ENCODE measurements around the gene NUCB1. TPM values are rescaled to one million over a fixed set of nuclear protein-coding genes. Genes with fewer than 3 reads are reported as not detected.
"Not testable (repeated sequence)": the region's sequence is repeated elsewhere in the genome, so short reads cannot be mapped to it uniquely, and the experiment has no call there.

The NUCB1 gene
- total RNA-seq, 1 donor from 2014 or later: 250 TPM

DNA sequence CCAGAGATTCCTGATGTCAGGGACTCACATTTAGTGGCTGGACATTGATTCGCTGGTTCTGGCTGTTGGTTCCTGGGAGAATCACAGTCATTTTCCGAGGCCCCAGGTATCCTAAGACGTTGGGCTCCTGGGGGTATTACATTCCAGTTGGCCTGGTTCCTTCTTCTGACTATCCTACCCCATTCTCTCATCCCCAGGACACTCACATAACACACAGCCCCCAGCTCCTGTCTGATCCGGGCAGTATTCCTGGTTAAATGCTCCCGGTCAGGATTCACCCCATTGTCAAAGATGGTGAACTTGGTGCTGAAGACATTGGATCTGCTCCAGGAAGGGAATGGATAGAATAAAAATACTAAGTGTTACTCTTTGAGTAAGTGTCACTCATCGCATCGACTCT is 16.4 kb upstream of the NUCB1 start:
- H3K4me3 ChIP-seq (ENCODE audit: low read depth, low read length): no peak overlapping the region
- TF ChIP-seq, protein P1, sequence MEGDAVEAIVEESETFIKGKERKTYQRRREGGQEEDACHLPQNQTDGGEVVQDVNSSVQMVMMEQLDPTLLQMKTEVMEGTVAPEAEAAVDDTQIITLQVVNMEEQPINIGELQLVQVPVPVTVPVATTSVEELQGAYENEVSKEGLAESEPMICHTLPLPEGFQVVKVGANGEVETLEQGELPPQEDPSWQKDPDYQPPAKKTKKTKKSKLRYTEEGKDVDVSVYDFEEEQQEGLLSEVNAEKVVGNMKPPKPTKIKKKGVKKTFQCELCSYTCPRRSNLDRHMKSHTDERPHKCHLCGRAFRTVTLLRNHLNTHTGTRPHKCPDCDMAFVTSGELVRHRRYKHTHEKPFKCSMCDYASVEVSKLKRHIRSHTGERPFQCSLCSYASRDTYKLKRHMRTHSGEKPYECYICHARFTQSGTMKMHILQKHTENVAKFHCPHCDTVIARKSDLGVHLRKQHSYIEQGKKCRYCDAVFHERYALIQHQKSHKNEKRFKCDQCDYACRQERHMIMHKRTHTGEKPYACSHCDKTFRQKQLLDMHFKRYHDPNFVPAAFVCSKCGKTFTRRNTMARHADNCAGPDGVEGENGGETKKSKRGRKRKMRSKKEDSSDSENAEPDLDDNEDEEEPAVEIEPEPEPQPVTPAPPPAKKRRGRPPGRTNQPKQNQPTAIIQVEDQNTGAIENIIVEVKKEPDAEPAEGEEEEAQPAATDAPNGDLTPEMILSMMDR (conservative IDR thresholded peaks at IDR 0.05; ENCODE audit: low read depth, low read length): no peak
- DNase-seq (ENCODE audit: low read depth): no peak

DNA sequence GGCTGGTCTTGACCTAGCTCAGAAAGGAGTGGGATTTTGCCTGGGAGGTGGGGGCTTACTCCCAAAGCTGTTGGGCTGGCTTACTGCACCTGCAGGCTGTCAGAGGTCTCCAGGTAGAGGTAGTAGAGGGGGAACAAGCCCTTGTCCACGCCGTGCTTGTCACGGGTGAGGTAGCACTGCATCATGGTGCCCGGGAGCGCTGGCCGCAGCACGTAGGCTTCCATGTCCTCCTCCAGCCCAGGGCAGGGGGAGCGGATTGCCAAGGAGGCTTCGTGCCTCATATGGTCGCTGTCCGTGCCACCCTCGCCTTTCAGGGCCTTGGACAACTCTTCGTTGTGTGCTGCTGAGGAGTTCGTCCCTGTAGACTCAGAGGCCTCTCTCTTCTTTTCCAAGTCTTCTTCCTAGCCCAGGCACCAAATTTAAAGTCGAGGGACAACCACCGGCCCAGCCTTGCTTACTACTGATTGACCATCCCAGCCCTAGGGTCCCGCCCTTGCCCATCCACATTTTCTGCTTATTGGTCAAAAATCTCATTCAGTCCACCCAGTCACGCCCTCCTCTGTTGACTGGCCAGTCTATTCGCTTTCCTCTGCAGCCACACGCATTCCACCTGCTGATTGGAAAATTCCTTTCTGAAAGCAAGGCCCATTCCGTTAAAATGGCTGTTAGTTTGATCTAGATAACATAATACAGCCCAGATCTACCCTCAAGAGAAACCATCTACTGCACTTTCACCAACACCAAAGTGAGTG is 12.1 kb upstream of the NUCB1 start:
- H3K4me3 ChIP-seq (ENCODE audit: low read depth, low read length): no peak overlapping the region
- TF ChIP-seq, protein P1 (conservative IDR thresholded peaks at IDR 0.05; ENCODE audit: low read depth, low read length): no peak
- no peak for DNase-seq (ENCODE audit: low read depth)

DNA sequence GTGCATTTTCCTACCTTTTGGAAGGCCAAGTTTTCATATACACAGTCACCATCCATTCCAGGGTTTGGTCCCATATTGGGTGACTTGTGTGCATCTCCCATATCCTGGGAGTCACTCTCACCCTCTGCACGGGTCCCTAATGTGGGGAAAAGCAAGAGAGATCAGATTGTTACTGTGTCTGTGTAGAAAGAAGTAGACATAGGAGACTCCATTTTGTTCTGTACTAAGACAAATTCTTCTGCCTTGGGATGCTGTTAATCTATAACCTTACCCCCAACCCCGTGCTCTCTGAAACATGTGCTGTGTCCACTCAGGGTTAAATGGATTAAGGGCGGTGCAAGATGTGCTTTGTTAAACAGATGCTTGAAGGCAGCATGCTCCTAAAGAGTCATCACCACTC is 10.6 kb upstream of the NUCB1 start:
- DNase-seq (ENCODE audit: low read depth); H3K4me3 ChIP-seq (ENCODE audit: low read depth, low read length): not testable (repeated sequence)

DNA sequence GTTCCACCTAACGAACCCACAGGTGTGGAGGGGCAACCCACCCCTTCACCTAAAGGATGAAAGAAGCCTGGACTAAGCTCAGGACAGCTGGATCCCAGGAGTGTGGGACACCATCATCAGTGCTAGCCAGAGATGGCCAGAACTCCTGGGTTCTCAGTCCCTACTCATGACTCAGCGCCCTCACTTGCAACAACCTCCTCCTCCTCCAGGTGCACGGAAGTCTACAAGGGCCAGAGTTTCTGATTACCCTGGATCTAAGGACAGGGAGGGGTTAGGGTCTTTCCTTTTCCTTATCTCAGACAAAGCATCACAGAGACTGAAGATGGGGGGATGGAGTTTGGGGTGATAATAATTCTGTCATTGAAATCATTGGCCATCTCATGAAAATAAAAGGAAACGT is 9.6 kb upstream of the NUCB1 start:
- no peak overlapping the region for H3K4me3 ChIP-seq (ENCODE audit: low read depth, low read length)
- no peak for DNase-seq (ENCODE audit: low read depth)
- TF ChIP-seq, protein P1 (conservative IDR thresholded peaks at IDR 0.05; ENCODE audit: low read depth, low read length): no peak

DNA sequence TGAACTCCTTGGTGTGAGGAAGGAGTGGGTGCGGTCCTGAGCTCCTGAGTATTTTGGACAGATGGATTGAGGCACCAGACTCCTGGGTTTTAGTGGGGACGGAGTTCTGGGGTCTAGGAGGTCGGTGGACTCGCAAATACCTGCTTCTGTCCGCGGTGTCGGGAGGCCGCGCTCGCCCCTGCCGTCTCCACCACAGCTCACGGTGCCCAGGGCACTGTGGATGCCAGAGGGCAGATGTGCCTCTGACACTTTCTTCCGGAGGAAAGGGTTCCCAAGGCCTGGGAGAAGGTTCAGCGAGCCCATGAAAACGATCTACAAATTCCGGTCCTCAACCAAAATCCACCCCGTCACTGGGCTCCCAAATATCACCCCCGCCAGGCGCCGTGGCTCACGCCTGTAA is 4.9 kb upstream of the NUCB1 start:
- TF ChIP-seq, protein P1 (conservative IDR thresholded peaks at IDR 0.05; ENCODE audit: low read depth, low read length): no peak
- no peak for DNase-seq (ENCODE audit: low read depth)
- no peak overlapping the region for H3K4me3 ChIP-seq (ENCODE audit: low read depth, low read length)

DNA sequence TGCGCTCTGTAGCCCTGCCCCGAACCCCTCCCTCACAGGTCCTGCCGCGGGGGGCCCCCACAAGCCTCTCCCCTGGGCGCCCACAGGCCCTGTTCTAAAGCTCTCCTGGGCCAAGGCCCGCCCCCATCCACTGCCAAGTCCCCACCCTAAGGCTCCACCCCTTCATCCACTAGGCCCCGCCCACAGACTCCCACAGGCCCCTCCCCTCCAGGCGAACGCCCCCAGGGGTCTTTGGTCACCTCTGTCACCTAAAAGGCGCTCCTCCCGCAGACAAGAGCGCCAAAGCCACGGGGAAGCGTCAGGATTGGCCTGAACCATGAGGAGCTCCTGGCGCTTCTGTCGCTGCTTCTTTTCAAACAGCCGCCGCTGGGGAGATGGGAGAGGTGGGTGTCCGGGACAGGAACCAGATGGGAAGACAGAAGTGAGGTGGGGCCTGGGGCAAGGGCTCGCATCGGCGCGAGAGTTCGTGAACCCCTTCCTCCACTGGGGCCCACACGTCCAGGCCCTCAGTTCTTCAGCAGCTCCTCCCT is 3.9 kb upstream of the NUCB1 start:
- DNase-seq (ENCODE audit: low read depth): no peak
- H3K4me3 ChIP-seq (ENCODE audit: low read depth, low read length): no peak overlapping the region
- TF ChIP-seq, protein P1 (conservative IDR thresholded peaks at IDR 0.05; ENCODE audit: low read depth, low read length): no peak

DNA sequence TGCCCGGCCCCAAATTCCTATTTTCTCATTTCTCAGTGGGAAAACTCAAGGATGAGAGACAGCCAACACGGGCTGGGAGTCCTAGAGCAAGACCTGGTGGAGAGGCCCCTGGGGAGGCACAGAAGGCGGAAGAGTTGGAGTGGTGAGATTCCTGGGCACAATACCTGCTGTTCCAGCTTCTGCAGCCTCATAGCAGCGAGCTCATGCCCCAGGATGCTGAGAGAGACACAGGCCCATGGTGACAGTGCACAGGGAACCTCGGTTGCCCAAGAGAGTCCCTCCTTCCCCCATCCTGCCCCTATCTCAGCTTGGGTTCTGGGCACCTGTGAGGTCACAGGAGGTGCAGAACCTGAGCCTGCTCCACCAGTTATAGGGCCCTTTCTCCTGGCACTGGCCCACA is 2.9 kb upstream of the NUCB1 start:
- TF ChIP-seq, protein P1 (conservative IDR thresholded peaks at IDR 0.05; ENCODE audit: low read depth, low read length): no peak
- H3K4me3 ChIP-seq (ENCODE audit: low read depth, low read length): no peak overlapping the region
- no peak for DNase-seq (ENCODE audit: low read depth)

DNA sequence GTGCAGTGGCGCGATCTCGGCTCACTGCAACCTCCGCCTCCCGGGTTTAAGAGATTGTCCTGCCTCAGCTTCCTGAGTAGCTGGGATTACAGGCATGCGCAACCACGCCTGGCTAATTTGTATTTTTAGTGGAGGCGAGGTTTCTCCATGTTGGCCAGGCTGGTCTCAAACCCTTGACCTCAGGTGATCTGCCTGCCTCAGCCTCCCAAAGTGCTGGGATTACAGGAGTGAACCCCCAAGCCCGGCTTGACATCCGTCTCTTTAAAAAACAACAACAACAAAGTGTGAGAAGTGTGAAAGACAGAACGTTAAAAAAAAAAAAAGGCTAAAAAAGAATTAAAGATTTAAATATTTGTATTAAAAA is 744 bp upstream of the NUCB1 start:
- peak overlapping the region; percentile 98 for H3K4me3 ChIP-seq (ENCODE audit: low read depth, low read length)
- not testable (repeated sequence) for DNase-seq (ENCODE audit: low read depth)

All from epithelial cell of proximal tubule (primary cell).